Measurements from ENCODE around the gene ITGA5. TPM values are rescaled to one million over a fixed set of nuclear protein-coding genes. Genes with fewer than 3 reads are reported as not detected.

The ITGA5 gene
- total and polyA plus RNA-seq, 7 donors: 13.7 to 244 (median 39.7) TPM

DNA sequence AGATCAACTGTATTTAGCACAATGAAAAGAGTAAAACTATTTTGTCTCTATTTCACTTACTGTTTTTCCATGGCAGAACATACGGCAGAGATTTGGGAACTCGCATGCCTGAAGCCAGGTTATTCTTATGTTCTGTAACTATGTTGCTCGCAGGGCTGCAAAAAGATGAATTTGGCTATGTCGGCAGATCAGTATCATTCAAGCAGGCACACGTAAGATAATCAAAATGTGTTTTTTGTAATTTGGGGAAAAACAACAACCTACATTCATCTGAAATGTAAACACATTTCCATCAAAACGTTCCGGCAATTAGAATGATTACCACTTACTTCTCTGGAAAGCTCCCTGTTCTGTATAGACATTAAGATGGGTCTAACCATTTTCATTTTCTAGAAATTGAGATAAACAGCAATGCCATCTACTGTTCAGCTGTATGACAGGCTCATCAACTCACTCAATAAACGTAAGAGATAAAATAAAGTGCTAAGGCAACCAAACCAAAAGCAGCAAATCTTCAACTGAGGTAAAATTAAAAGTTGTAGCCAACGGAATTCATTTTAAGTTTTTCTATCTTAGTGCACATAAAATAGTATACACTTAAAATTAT, 41.4 kb upstream of the ITGA5 start:
- ATAC-seq (no peak), DNase-seq (no peak)
- Histone ChIP-seq H3K4me1 (peaks cover 11% of the 10 kb centered on the region), H3K36me3 (ENCODE audit: insufficient read depth in 1 of 2, low read depth in 1 of 2) (no peaks in the 10 kb centered on the region), H3K27ac (no peak overlapping the region), H3K9me3 (no peaks in the 10 kb centered on the region), H3K4me3 (no peak overlapping the region), H3K27me3 (ENCODE audit: insufficient read depth in 3 of 3, low read length in 2 of 3) (no peaks in the 10 kb centered on the region)
- intact Hi-C loops (cut with DNase I): no loop called here
- WGBS, 3 donors: 82 to 86% (median 84%) methylated on average over 9 of the region's 9 CpGs
- TF ChIP-seq, protein P1, sequence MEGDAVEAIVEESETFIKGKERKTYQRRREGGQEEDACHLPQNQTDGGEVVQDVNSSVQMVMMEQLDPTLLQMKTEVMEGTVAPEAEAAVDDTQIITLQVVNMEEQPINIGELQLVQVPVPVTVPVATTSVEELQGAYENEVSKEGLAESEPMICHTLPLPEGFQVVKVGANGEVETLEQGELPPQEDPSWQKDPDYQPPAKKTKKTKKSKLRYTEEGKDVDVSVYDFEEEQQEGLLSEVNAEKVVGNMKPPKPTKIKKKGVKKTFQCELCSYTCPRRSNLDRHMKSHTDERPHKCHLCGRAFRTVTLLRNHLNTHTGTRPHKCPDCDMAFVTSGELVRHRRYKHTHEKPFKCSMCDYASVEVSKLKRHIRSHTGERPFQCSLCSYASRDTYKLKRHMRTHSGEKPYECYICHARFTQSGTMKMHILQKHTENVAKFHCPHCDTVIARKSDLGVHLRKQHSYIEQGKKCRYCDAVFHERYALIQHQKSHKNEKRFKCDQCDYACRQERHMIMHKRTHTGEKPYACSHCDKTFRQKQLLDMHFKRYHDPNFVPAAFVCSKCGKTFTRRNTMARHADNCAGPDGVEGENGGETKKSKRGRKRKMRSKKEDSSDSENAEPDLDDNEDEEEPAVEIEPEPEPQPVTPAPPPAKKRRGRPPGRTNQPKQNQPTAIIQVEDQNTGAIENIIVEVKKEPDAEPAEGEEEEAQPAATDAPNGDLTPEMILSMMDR (IDR thresholded peaks at IDR 0.05): no peak

DNA sequence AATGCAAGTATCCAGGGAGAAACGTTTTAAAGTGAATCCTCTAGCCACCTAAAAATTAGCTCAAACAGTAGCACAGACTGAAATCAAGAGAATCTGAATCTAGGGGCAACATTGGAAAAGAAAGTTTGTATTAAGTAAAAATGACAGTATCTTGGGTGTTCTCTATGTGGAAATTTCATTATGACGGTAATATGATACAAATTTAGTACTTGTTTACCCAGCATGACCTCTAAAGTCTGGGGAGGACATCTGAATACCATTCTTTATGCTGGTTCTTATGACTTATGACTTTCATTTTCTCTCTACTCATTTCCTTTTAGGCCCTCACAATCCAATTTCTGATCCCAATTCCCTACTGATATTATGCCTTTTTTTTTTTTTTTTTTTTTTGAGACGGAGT, 40.3 kb upstream of the ITGA5 start:
- 16 to 28% (median 21%) methylated on average over 2 of the region's 3 CpGs for WGBS, 3 donors
- H3K27me3 ChIP-seq (ENCODE audit: insufficient read depth in 3 of 3, low read length in 2 of 3): no peaks in the 10 kb centered on the region
- TF ChIP-seq, protein P1 (IDR thresholded peaks at IDR 0.05): no peak
- intact Hi-C loops (cut with DNase I): no loop called here
- no peaks in the 10 kb centered on the region for H3K36me3 ChIP-seq (ENCODE audit: insufficient read depth in 1 of 2, low read depth in 1 of 2)
- ATAC-seq (no peak), DNase-seq (no peak)
- no peak overlapping the region for H3K4me3 ChIP-seq
- H3K9me3 ChIP-seq: no peaks in the 10 kb centered on the region
- H3K4me1 ChIP-seq: peaks cover 11% of the 10 kb centered on the region
- H3K27ac ChIP-seq: no peak overlapping the region

DNA sequence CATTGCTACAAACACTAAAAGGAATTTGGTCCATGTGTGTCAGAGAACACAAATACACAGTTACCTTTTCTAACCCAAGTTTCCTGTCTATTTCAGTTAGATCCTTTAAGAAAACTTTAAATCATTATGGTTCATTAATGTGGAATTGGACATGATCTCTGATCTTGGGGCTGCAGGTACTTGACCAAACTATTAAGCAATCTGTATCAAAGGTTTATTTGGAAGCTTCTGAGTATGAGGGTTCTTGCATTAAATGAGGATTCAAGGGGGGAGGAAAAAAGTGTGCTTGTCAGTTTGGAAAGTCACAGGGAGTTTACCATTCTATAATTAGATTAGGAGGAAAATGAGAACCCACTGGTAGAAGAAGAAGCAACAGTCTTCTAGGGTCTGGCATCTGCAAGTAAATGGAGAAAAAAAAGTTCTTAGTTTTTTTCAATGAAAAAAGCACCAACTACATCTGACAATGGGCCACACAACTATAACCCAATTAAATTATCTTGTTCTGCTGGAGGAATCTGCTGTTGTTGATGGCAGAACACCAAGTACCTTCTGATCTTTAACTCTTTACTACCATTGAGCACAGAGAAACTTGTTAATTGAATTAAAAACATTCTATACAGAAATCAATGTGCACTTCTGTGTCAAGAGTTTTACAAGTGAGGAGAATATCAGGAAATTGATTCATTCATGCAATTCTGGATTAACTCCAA, 36.8 kb upstream of the ITGA5 start:
- H3K9me3 ChIP-seq: no peaks in the 10 kb centered on the region
- no peaks in the 10 kb centered on the region for H3K36me3 ChIP-seq (ENCODE audit: insufficient read depth in 1 of 2, low read depth in 1 of 2)
- H3K4me3 ChIP-seq: no peak overlapping the region
- ATAC-seq: peak in 1 of 4 donors; percentile 47
- H3K27ac ChIP-seq: no peak overlapping the region
- no peak for DNase-seq
- intact Hi-C loops (cut with DNase I): no loop called here
- H3K27me3 ChIP-seq (ENCODE audit: insufficient read depth in 3 of 3, low read length in 2 of 3): no peaks in the 10 kb centered on the region
- peaks cover 3% of the 10 kb centered on the region for H3K4me1 ChIP-seq
- TF ChIP-seq, protein P1 (IDR thresholded peaks at IDR 0.05): no peak

DNA sequence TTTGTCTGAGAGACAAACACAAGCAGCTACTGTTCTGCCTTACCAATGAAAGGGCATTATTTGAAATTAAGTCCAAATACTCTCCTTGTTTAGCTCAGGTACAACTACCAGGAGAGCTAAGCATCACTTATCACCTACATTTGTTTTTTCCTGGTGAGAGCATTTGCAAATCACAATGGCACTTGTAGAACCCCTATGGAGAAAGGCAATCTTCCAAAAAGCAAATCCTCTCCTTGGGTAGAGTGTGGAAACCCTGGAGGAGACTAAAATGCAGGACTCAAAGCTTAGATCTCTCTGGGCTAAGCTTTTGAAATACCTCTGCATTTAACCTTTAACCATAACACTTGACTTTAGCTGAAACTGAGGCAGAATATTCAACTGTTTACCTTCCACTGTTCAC, 33.6 kb upstream of the ITGA5 start:
- Histone ChIP-seq H3K27me3 (ENCODE audit: insufficient read depth in 3 of 3, low read length in 2 of 3) (no peaks in the 10 kb centered on the region), H3K9me3 (no peaks in the 10 kb centered on the region), H3K4me3 (no peak overlapping the region), H3K36me3 (ENCODE audit: insufficient read depth in 1 of 2, low read depth in 1 of 2) (no peaks in the 10 kb centered on the region), H3K4me1 (peaks cover 3% of the 10 kb centered on the region), H3K27ac (no peak overlapping the region)
- ATAC-seq (no peak), DNase-seq (no peak)
- TF ChIP-seq, protein P1 (IDR thresholded peaks at IDR 0.05): no peak
- intact Hi-C loops (cut with DNase I): no loop called here

DNA sequence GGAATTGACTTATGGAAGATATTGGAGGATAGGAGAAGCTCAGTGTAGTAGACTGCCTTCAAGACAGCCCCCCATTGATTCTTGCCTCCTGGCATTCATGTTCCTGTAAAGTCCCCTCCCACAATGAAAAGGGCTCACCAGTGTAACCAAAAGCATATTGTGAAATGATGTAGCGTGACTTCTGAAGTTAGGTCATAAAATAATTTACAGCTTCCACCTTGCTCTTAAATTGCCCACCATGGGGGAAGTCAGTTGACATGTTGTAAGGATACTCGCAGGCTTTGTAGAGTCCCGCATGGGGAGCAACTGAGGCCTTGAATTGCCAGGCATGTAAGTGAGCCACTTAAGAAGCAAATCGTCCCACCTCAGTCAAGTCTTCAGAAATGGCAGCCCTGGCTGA, 29.3 kb upstream of the ITGA5 start:
- 74 to 82% (median 75%) methylated on average over 4 of the region's 4 CpGs for WGBS, 3 donors
- intact Hi-C loops (cut with DNase I): no loop called here
- peaks cover 3% of the 10 kb centered on the region for H3K4me1 ChIP-seq
- no peaks in the 10 kb centered on the region for H3K27me3 ChIP-seq (ENCODE audit: insufficient read depth in 3 of 3, low read length in 2 of 3)
- no peak overlapping the region for H3K4me3 ChIP-seq
- DNase-seq (no peak), ATAC-seq (no peak)
- TF ChIP-seq, protein P1 (IDR thresholded peaks at IDR 0.05): no peak
- H3K9me3 ChIP-seq: no peaks in the 10 kb centered on the region
- no peaks in the 10 kb centered on the region for H3K36me3 ChIP-seq (ENCODE audit: insufficient read depth in 1 of 2, low read depth in 1 of 2)
- no peak overlapping the region for H3K27ac ChIP-seq
